GM10266 (cell line): ENCODE data around the gene MYL9.
A peak's percentile ranks its signal among the peaks of the same experiment; 100 is the strongest.

Source experiments
- DNase-seq: peaks from one replicate; pipeline ENCODE4 v3.0.0; 2012; ENCODE audit errors: extremely low spot score
- TF ChIP-seq, protein P1 (sequence below): IDR thresholded peaks from 2 replicates; pipeline ENCODE4 v1.5.1; 2012; ENCODE audit warnings: mild to moderate bottlenecking, low read depth; ENCODE audit not compliant: control insufficient read depth, insufficient read depth; ENCODE audit errors: missing control alignments

The MYL9 gene

GRCh38 chr20:36540551-36541211, 638 bp upstream of the MYL9 start:
- no peak for DNase-seq
- TF ChIP-seq, protein P1, sequence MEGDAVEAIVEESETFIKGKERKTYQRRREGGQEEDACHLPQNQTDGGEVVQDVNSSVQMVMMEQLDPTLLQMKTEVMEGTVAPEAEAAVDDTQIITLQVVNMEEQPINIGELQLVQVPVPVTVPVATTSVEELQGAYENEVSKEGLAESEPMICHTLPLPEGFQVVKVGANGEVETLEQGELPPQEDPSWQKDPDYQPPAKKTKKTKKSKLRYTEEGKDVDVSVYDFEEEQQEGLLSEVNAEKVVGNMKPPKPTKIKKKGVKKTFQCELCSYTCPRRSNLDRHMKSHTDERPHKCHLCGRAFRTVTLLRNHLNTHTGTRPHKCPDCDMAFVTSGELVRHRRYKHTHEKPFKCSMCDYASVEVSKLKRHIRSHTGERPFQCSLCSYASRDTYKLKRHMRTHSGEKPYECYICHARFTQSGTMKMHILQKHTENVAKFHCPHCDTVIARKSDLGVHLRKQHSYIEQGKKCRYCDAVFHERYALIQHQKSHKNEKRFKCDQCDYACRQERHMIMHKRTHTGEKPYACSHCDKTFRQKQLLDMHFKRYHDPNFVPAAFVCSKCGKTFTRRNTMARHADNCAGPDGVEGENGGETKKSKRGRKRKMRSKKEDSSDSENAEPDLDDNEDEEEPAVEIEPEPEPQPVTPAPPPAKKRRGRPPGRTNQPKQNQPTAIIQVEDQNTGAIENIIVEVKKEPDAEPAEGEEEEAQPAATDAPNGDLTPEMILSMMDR = no peak

DNA sequence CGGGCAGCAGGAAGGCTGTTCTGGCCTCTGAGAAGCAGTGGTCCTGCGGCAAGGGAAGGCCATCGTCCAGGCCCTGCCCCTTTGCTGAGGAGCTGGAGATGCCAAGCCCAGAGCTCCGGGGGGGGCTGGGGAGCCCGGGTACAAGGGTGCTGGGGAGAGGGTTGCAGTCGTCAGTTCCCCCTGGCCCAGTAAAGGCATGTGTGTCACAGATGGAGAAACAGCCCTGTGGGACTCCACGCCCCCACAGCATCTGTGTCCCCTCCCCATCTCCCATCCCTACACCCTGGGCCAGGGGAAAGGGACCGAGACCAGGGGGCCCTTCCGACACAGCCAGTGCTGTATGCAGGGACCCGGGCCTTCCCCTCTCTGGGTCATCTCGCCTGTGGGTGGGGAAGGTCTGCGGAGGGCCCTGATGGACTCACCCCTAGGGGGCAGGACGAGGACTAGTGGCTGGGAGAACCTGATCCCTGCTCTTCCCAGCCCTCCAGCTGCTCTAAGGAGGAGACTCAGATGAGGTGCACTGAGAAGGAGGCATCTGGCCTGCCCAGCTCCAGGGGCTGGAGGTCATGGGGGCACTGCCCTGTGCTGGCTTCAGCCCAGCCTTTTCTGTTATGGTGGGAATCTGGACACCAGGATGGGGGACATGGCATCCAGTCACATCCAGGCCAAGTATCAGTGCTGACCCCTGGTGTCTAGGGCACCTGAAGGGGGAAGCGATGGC, 609 bp downstream of the MYL9 start:
- TF ChIP-seq, protein P1 = peak; percentile 40
- DNase-seq = peak; percentile 54

DNA sequence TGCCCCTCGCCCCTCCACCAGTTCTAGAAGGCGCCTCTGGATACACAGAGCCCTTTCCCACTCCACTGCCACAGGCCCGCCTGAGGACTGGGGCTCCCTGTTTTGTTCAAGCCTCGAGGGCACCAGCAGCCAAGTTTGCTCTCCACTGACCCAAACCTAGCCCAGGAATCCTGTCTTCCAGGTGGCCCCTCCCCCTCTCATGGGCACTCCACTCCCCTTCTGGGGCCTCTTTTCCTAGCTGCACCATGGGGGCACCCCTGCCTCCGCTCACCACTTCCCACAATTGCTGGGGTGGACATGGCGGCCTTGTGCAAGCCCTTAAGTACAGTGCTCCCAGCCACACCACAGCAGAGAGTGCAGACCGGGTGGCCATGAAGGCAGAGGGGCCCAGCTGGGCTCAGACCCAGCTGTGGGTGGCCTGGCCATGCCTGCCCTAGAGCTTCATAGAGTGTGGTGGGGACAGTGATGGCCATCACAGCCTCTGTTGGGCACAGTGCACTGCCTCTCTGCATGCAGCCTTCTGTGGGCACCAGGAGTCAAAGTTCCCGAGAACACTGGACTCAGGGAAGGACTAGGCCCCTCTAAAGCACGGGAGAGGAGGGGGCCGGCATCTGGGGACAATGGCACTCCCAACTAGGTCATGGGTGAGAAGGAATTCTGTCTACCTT, 1.3 kb downstream of the MYL9 start:
- DNase-seq = no peak
- TF ChIP-seq, protein P1 = no peak

- TF ChIP-seq, protein P1 = no peak
- DNase-seq = no peak
Measured at GRCh38 chr20:36543184-36544133, 2.1 kb downstream of the MYL9 start.

DNA sequence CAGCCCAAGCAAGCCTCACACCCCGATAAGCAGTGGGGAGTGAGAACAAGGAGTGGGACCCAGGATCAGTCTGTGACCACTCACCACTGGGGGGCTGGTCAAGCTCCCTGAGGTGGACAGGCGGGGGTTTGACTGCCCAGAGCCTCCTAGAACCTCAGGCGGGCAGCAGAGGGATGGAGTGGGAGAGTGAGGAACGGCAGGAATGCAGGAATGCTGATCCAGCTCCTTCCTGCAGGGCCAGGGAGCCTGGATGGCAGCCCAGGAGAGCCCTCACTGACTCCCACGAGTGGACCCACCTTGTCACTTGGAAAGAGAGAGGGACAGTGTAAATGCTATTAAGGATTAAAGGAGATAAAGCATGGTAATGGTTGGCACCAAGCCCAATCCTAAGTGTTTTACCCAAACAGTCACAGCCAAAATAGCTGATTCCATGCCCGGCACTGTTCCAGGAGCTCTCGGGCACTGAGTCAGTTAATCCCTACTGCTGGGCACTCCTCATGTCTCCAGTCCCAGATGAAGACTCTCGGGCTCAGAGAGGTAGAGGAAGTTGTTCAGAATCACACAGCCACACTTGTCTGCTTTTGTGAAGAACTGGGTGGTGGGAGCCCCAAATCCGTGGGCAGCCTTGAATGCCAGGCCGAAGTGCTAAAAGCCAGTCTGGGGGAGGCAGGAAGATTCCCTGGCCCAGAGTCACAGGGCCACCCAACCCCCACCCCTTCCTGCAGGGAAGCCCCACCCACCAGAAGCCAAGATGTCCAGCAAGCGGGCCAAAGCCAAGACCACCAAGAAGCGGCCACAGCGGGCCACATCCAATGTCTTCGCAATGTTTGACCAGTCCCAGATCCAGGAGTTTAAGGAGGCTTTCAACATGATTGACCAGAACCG, 3.1 kb downstream of the MYL9 start:
- DNase-seq = no peak

GRCh38 chr20:36546111-36546736, 4.9 kb downstream of the MYL9 start:
- DNase-seq = no peak
- TF ChIP-seq, protein P1 = no peak

More for the DNA sequence above, 3.1 kb downstream of the MYL9 start:
- TF ChIP-seq, protein P1 = no peak
